ENCODE measurements around the gene ARHGEF28. TPM values are rescaled to one million over a fixed set of nuclear protein-coding genes. Genes with fewer than 3 reads are reported as not detected.

ARHGEF28 gene
- polyA plus RNA-seq, 1 experiment: 8.8 TPM

DNA sequence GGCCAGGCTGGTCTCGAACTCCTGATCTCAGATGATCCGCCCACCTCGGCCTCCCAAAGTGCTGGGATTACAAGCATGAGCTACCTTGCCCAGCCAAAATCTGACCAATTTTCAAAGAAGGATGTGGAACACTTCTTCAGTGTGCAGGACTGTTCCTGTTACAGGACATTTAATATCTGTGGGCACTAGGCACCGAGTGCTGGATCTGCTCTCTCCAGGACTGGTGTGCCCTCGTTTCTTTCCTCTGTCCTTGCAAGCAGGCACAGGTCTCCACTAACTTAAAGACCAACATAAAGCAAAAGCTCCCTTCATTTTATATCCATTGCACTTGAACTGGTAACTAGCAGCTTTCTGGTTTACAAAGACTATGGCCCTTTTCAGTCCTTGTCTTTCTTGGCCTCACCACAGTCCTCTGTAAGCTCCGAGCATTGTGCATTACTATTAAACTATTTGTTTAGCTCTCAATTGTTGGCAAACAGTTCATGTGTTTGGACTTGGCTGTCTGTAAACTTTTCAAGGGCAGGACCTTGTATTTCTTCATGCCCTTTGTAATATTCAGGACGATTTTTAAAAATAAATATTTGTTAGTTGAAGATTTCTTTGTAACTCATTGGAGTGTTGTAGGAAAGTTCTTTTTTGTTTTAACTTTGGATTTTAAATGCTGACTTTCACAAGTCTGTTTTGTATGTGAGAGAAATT is 37.3 kb downstream of the ARHGEF28 start:
- ChIA-PET POLR2A (no interaction called here), CTCF (interaction anchor here (1.2 kb wide), 1 partner anchor 30 kb away, joined by 3 read pairs; no protein-coding TSS in a partner anchor)
- no peaks in the 10 kb centered on the region for H3K27me3 ChIP-seq (ENCODE audit: control insufficient read depth, insufficient read depth, low read length)
- no peak for DNase-seq (ENCODE audit: low read depth, low spot score)
- TF ChIP-seq, protein P1, sequence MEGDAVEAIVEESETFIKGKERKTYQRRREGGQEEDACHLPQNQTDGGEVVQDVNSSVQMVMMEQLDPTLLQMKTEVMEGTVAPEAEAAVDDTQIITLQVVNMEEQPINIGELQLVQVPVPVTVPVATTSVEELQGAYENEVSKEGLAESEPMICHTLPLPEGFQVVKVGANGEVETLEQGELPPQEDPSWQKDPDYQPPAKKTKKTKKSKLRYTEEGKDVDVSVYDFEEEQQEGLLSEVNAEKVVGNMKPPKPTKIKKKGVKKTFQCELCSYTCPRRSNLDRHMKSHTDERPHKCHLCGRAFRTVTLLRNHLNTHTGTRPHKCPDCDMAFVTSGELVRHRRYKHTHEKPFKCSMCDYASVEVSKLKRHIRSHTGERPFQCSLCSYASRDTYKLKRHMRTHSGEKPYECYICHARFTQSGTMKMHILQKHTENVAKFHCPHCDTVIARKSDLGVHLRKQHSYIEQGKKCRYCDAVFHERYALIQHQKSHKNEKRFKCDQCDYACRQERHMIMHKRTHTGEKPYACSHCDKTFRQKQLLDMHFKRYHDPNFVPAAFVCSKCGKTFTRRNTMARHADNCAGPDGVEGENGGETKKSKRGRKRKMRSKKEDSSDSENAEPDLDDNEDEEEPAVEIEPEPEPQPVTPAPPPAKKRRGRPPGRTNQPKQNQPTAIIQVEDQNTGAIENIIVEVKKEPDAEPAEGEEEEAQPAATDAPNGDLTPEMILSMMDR (IDR thresholded peaks at IDR 0.05; ENCODE audit: low read depth, low read length): no peak
- no peak overlapping the region for H3K27ac ChIP-seq (ENCODE audit: low read depth, low read length)
- H3K9me3 ChIP-seq (ENCODE audit: control insufficient read depth, insufficient read depth, low read length): no peaks in the 10 kb centered on the region
- no peak overlapping the region for H3K4me3 ChIP-seq (ENCODE audit: low read depth, low read length)

DNA sequence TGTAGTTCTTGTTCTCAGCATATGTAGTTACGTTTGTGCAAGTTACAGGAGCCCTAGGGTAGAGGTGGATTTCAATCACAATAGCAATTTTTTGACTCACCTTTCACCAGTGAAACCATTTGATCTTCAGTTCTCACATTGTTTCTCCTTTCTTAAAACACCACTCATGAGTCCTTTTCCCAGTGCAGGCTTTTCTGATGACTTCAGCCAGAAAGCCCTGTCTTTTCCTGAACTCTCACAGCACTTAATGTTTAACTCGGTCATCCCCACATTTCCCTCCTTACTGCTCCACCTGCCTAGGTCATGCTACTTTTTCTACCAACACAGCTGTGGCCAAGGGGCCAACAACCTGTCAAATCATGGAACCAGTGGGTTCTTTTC is 37.9 kb downstream of the ARHGEF28 start:
- no peak for DNase-seq (ENCODE audit: low read depth, low spot score)
- Histone ChIP-seq H3K9me3 (ENCODE audit: control insufficient read depth, insufficient read depth, low read length) (no peaks in the 10 kb centered on the region), H3K27ac (ENCODE audit: low read depth, low read length) (no peak overlapping the region), H3K4me3 (ENCODE audit: low read depth, low read length) (no peak overlapping the region), H3K27me3 (ENCODE audit: control insufficient read depth, insufficient read depth, low read length) (no peaks in the 10 kb centered on the region)
- TF ChIP-seq, protein P1 (IDR thresholded peaks at IDR 0.05; ENCODE audit: low read depth, low read length): no peak
- CTCF ChIA-PET: no interaction called here
- POLR2A ChIA-PET: no interaction called here

DNA sequence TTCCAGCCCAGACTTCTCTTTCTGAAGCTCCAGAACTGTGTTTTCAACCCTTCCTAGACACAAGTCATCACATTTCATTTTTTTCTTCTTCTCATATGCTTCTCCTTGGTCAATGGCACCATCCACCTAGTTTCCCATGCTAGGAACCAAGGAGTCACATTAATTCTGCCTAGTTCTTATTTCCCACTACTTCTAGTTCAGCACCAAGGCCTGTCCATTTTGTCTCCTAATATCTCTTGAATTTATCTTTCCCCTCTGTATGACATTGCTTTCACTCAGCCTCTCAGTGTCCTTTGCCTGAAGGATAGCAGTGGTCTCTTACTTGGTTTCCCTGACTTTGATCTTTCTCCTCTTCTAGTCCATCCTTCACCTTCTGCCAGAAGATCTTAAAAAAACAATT is 38.8 kb downstream of the ARHGEF28 start:
- DNase-seq (ENCODE audit: low read depth, low spot score): no peak
- Histone ChIP-seq H3K27ac (ENCODE audit: low read depth, low read length) (no peak overlapping the region), H3K27me3 (ENCODE audit: control insufficient read depth, insufficient read depth, low read length) (no peaks in the 10 kb centered on the region), H3K9me3 (ENCODE audit: control insufficient read depth, insufficient read depth, low read length) (no peaks in the 10 kb centered on the region), H3K4me3 (ENCODE audit: low read depth, low read length) (no peak overlapping the region)
- CTCF ChIA-PET: no interaction called here
- TF ChIP-seq, protein P1 (IDR thresholded peaks at IDR 0.05; ENCODE audit: low read depth, low read length): no peak
- POLR2A ChIA-PET: no interaction called here

DNA sequence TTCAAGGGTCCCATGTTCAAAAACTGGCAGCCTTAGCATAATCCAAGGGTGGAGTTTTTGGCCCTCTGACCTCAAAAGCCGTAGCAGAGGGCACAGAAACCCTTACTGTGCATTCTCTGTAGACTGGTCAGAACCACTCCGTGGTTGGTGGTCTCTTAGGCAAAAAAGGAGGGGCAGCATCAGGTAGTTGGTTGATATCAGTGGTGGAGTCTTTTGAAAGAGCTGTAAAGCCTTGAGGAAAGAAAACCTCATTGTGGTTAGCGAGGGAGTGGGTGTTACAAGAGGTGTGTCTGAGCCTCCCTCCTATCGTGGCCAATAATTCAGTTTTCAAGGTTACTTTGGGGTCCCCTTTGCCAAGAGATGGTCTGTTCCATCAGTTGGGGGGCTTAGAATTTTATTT is 40.9 kb downstream of the ARHGEF28 start:
- Histone ChIP-seq H3K4me3 (ENCODE audit: low read depth, low read length) (no peak overlapping the region), H3K27me3 (ENCODE audit: control insufficient read depth, insufficient read depth, low read length) (no peaks in the 10 kb centered on the region), H3K27ac (ENCODE audit: low read depth, low read length) (no peak overlapping the region), H3K9me3 (ENCODE audit: control insufficient read depth, insufficient read depth, low read length) (no peaks in the 10 kb centered on the region)
- TF ChIP-seq, protein P1 (IDR thresholded peaks at IDR 0.05; ENCODE audit: low read depth, low read length): no peak
- ChIA-PET CTCF (interaction anchor here (1.1 kb wide), 1 partner anchor 24 kb away, joined by 3 read pairs; no protein-coding TSS in a partner anchor), POLR2A (no interaction called here)
- no peak for DNase-seq (ENCODE audit: low read depth, low spot score)

DNA sequence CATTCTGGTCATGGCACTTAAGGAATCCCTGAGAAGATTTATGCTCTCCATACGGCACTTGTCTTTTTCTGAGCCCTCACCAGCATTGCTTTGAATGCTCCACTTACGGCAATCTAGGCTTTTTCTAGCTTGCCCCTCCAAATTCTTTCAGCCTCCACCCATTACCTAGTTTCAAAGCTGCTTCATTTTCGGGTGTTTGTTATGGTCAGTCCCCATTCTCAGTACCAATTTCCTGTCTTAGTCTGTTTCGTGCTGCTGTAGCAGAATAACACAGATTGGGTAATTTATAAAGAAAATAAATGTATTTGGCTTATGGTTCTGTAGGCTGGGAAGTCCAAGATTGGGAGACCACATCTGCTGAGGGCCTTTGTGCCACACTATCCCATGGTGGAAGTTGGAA is 42.0 kb downstream of the ARHGEF28 start:
- no peak for DNase-seq (ENCODE audit: low read depth, low spot score)
- ChIA-PET POLR2A (no interaction called here), CTCF (no interaction called here)
- Histone ChIP-seq H3K27me3 (ENCODE audit: control insufficient read depth, insufficient read depth, low read length) (no peaks in the 10 kb centered on the region), H3K27ac (ENCODE audit: low read depth, low read length) (no peak overlapping the region), H3K4me3 (ENCODE audit: low read depth, low read length) (no peak overlapping the region), H3K9me3 (ENCODE audit: control insufficient read depth, insufficient read depth, low read length) (no peaks in the 10 kb centered on the region)
- TF ChIP-seq, protein P1 (IDR thresholded peaks at IDR 0.05; ENCODE audit: low read depth, low read length): no peak

Data from AG04450 (cell line).